Measurements from ENCODE around the gene RRP8.

RRP8 gene

GRCh38 chr11:6603287-6604080 is at the start of gene RRP8, which contains the start of gene ILK:
Gene RRP8 (minus strand): TSS chr11:6603616. CDS start chr11:6603502, 114 bp downstream.
Gene ILK (plus strand): TSS chr11:6603774. CDS start chr11:6604272, 498 bp downstream.
- DNase-seq = peak; percentile 97

- no peak for DNase-seq
Measured at GRCh38 chr11:6653097-6653496, 49.7 kb upstream of the RRP8 start.

- DNase-seq = no peak
Measured at GRCh38 chr11:6652182-6652581, 48.8 kb upstream of the RRP8 start.

- DNase-seq = no peak
Measured at GRCh38 chr11:6650980-6651379, 47.6 kb upstream of the RRP8 start.

GRCh38 chr11:6650104-6650503 is 46.7 kb upstream of the RRP8 start:
- no peak for DNase-seq

- no peak for DNase-seq
Measured at GRCh38 chr11:6648501-6648900, 45.1 kb upstream of the RRP8 start.

GRCh38 chr11:6647836-6648235 is 44.4 kb upstream of the RRP8 start:
- no peak for DNase-seq

GRCh38 chr11:6646918-6647679 is 43.7 kb upstream of the RRP8 start:
- no peak for DNase-seq

- DNase-seq = no peak
Measured at GRCh38 chr11:6646576-6646917, 43.1 kb upstream of the RRP8 start.

GRCh38 chr11:6646071-6646470 is 42.7 kb upstream of the RRP8 start:
- DNase-seq = no peak

- DNase-seq = no peak
Measured at GRCh38 chr11:6642957-6643356, 39.5 kb upstream of the RRP8 start.

GRCh38 chr11:6640985-6641701 is 37.7 kb upstream of the RRP8 start:
- DNase-seq = no peak

GRCh38 chr11:6640036-6640984 is 36.9 kb upstream of the RRP8 start:
- no peak for DNase-seq

- DNase-seq = no peak
Measured at GRCh38 chr11:6638429-6638828, 35.0 kb upstream of the RRP8 start.

- DNase-seq = no peak
Measured at GRCh38 chr11:6637871-6638270, 34.5 kb upstream of the RRP8 start.

GRCh38 chr11:6636480-6636879 is 33.1 kb upstream of the RRP8 start:
- no peak for DNase-seq

- DNase-seq = no peak
Measured at GRCh38 chr11:6635082-6635932, 31.9 kb upstream of the RRP8 start.

- no peak for DNase-seq
Measured at GRCh38 chr11:6634534-6634933, 31.1 kb upstream of the RRP8 start.

GRCh38 chr11:6633422-6634408 is 30.3 kb upstream of the RRP8 start:
- no peak for DNase-seq
